ENCODE data around the gene CAPS2. TPM values are rescaled to one million over a fixed set of nuclear protein-coding genes. Genes with fewer than 3 reads are reported as not detected.

The CAPS2 gene
- total RNA-seq, 1 experiment from 2014 or later = 4.3 TPM

DNA sequence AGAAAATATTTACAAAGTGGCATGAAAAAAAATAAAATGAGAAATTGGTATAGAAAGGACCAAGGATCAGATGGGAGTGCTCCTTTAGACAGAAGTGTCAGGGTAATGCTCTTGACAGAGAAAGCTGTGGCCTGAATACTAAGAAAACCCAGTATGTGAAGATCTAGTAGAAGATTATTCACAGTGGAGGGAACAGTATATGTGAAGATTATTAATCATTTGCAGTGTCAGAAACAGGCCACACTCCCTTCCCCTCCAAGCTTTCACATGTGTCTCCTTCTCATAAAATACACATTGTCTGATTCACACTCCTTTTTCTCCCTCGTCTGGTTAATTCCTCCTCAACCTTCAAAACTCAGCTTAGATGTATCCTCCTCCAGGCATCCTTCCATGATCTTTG lies 41.3 kb downstream of the CAPS2 start:
- H3T11ph ChIP-seq (ENCODE audit: low read length) = no peak overlapping the region
- H3K9ac ChIP-seq (ENCODE audit: extremely low read depth, insufficient read length, low read length) = no peak overlapping the region
- no peak overlapping the region for H4K8ac ChIP-seq (replicated peaks; ENCODE audit: insufficient read length, low read depth, low read length)
- Mint-ChIP-seq H3K9me3 (no peaks in the 10 kb centered on the region), H3K4me3 (no peak overlapping the region), H3K36me3 (ENCODE audit: insufficient read depth in 1 of 3, low read depth in 3 of 3) (no peaks in the 10 kb centered on the region), H3K27ac (no peak overlapping the region), H3K4me1 (peaks cover 2% of the 10 kb centered on the region in 2 experiments; a peak in 1 of 4 replicates), H3K27me3 (ENCODE audit: low read depth) (no peaks in the 10 kb centered on the region)
- no CpG with 5 or more reads among the region's 1 CpG for WGBS (ENCODE audit: extremely low coverage, insufficient read length, low lambda C conversion rate)
- H3K4ac ChIP-seq (ENCODE audit: low read depth, low read length) = no peak overlapping the region
- no peak for DNase-seq
- no peak overlapping the region for H2BK20ac ChIP-seq (ENCODE audit: low read depth, low read length, poor library complexity, severe bottlenecking)
- H2BK5ac ChIP-seq (ENCODE audit: insufficient read length, low read length) = no peak overlapping the region
- no peak overlapping the region for H2BK12ac ChIP-seq (ENCODE audit: insufficient read length, low read depth, low read length)
- no peaks in the 10 kb centered on the region for H3K79me1 ChIP-seq (ENCODE audit: insufficient read depth, low read depth, low read length, poor library complexity, severe bottlenecking)
- H3K27ac ChIP-seq (ENCODE audit: insufficient read length, low read depth, low read length) = no peak overlapping the region
- no peak overlapping the region for H2BK15ac ChIP-seq (ENCODE audit: low read depth, low read length)
- H3K56ac ChIP-seq (ENCODE audit: insufficient read length, low read depth, low read length) = no peak overlapping the region
- H3K9me3 ChIP-seq (ENCODE audit: control insufficient read depth, low read depth, low read length) = no peaks in the 10 kb centered on the region
- H3K4me1 ChIP-seq (ENCODE audit: insufficient read depth, low read length) = no peaks in the 10 kb centered on the region
- H4K20me1 ChIP-seq (ENCODE audit: control insufficient read depth, insufficient read depth, insufficient read length) = no peaks in the 10 kb centered on the region
- no peak overlapping the region for H2BK120ac ChIP-seq (ENCODE audit: low read depth, low read length, poor library complexity, severe bottlenecking)
- H4K91ac ChIP-seq (ENCODE audit: insufficient read length, low read depth, low read length) = no peak overlapping the region
- H4K5ac ChIP-seq (ENCODE audit: insufficient read length, low read depth, low read length) = no peak overlapping the region
- no peaks in the 10 kb centered on the region for H3K23me2 ChIP-seq (ENCODE audit: insufficient read length, low read depth, low read length, poor library complexity, severe bottlenecking)
- no peak for TF ChIP-seq CTCF (conservative IDR thresholded peaks at IDR 0.05)
- no peak overlapping the region for H2AK5ac ChIP-seq (ENCODE audit: insufficient read length, low read length)
- H3K23ac ChIP-seq (ENCODE audit: insufficient read length, low read depth, low read length) = no peak overlapping the region
- H3K79me2 ChIP-seq (ENCODE audit: insufficient read depth, low read length) = no peaks in the 10 kb centered on the region
- H3K4me2 ChIP-seq (ENCODE audit: insufficient read depth, insufficient read length, low read length) = no peak overlapping the region
- no peak overlapping the region for H2AFZ ChIP-seq (ENCODE audit: low read length)
- H3K14ac ChIP-seq (ENCODE audit: insufficient read depth, low read length) = no peak overlapping the region
- H3K18ac ChIP-seq (ENCODE audit: insufficient read length, low read depth, low read length) = no peak overlapping the region
- no peaks in the 10 kb centered on the region for H3K27me3 ChIP-seq (ENCODE audit: insufficient read depth, low read length)
